GM21367 (cell line): ENCODE results near the gene KCNK15.
"Not testable (repeated sequence)": the region's sequence is repeated elsewhere in the genome, so short reads cannot be mapped to it uniquely, and the experiment has no call there.

Experiments
- ATAC-seq: cut with Tn5 transposase; IDR thresholded peaks from one replicate; pipeline ENCODE4 v1.9.1; 2021; ENCODE audit not compliant: unreplicated experiment

The KCNK15 gene

DNA sequence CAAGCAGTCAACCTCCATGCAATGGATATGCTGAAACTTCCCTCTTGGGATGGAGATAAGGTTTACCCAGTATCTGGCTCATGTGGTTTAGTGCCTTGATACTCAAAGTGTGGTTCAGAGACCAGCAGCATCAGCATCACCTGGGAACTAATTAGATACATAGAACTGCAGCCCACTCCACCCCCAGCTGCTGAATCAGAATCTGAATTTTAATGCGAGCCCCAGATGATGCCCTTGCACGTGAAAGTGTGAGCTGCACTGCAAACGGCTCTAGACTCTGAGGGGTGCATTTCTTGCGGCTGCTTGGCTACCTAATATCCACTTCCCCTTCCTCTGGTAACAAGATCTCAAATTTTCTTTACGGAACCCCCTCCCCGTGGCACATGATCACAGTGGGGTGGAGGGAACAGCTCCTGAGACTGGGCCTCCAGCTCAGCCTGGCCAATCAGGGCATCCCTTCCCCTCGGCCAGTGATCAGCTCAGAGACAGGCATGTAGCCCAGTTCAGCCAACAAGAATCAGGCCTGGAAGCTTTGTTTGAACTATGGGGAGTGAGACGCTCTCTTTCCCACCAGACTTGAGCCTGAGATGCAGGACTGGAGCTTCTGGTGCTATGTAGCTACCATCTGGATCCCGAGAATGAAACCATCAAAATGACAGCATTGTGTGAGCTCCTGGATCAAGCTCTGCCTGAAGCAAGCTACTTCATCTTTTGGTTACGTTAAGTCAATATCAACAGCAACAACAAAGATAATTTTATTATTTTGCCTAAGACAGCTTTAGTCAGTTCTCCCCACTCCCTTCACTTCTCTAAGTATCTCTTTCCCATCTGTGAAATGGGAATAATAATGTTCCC, 12.8 kb downstream of the KCNK15 start:
- ATAC-seq: no peak

- no peak for ATAC-seq
Measured at GRCh38 chr20:44759595-44759994, 13.9 kb downstream of the KCNK15 start.

DNA sequence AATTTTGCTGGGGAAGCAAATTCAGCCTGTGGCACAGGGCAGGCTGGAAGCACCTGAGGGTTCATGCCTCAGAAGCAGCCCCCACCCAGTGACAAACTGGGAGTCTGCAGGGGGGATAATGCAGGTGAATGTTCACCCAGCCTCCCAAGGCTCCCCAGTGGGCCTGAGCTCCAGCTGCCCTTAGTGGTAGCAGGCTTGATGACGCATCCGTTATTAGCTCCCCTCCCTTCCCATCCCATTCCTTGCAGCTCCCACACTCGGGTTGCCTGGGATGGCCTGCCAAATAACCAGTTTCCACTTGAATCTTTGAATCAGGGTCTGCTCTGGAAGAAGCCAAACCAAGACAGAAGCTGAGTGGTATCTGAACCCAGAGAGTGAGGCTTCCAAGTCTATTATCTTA, 15.8 kb downstream of the KCNK15 start:
- no peak for ATAC-seq

GRCh38 chr20:44762466-44763140, 16.9 kb downstream of the KCNK15 start:
- ATAC-seq: no peak

DNA sequence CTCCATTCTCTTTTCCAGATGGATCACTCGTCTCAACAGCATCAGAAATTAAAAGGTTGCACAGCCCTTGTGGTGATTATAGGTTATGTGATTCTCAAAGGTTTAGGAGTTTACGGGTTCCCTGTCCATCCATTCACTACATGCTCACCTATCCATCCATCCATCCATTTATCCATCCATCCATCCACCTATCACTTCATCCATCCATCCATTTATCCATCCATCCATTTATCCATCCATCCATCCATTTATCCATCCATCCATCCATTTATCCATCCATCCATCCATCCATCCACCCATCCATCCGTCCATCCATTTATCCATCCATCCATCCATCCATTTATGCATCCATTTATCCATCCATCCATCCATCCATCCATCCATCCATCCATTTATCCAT, 18.1 kb downstream of the KCNK15 start:
- ATAC-seq: not testable (repeated sequence)

- ATAC-seq: no peak
Measured at GRCh38 chr20:44765091-44765490, 19.4 kb downstream of the KCNK15 start.

DNA sequence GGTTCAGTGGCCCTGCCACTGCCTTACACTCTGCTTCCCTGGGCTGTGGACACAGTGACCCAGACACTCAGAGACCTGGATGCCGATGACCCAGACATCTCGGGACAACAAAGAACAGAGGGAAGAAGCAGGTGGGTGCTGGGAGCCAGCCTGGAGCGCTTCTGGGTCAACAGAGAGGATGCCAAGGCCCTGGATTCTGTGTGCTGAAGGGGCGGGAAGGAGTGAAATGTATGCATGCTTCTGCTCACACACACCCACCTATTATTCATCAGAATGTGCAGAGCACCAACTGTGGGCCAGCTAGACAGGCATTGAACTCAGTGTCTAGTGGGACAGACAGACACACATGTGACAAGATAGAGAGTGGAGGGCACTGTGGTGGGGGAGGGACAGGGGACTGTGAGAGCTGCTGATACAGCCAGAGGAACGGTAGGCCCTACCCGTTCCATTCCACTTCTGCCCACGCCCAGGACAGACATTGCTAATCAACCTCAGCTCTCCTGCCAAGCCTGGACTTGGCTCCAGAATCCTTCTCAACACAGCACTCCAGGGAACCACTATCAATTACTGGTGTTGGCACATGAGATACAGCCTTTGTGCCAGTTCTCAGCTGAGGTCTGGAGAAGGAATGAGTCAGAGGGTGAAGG, 20.2 kb downstream of the KCNK15 start:
- ATAC-seq: no peak

DNA sequence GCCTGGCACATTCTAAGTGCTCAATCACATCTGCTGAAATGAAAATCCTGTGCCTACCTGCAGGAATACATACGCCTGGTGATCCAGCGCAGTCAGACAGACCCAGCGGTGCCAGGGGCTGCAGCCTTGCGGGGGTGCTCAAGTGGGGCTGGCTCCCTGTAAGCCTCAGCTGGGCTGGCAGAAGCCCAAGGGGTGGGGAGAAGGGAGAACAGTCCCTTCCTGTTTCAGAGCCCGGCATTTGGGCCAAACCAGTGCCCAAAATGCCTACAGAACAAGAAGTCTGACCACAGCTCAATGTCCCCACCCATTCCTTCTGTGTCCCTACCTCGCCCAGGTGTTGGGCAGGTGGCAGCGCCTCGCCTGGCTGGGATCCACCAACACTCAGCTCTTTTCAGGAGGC, 22.6 kb downstream of the KCNK15 start:
- no peak for ATAC-seq

GRCh38 chr20:44768854-44769480, 23.3 kb downstream of the KCNK15 start:
- no peak for ATAC-seq

GRCh38 chr20:44769481-44769863, 23.8 kb downstream of the KCNK15 start:
- ATAC-seq: no peak

GRCh38 chr20:44770484-44771171, 25.0 kb downstream of the KCNK15 start:
- no peak for ATAC-seq

DNA sequence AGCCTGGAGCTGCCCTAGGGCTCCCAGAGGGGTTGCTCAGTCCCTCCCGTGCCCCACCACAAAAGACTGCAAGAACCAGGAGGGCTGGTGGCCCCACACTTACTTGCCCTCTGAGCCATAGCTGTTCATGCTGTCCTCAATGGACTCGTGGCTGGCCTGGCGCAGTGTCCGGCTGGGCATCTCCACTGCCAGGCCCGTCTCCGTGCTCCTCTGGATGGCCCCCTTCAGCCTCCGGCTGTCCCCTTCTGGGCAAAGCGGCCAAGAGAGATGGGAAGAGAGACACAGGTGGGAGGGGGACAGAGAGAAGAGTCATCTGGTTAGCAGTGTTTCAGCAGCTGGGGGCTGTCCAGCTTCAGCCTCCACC, 25.5 kb downstream of the KCNK15 start:
- no peak for ATAC-seq

DNA sequence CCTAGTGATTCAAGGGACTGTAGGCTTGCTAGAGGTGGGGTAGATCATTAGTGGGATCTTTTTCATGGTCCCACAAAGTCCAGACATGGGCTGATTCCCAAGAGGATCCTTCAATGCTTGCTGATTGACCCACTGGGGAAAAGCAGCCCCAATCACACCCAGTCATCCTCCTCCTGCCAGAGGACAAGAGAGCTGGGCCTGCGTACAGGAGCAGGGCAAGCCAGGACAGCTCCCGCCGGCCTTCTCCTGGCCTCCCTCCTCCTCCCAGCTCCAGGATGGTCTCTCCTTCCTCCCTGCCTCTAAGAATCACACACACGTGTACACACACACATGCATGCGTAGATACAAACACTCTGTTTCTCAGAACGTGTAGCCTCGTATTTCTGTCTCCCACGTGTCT, 27.0 kb downstream of the KCNK15 start:
- no peak for ATAC-seq

- no peak for ATAC-seq
Measured at GRCh38 chr20:44773070-44773829, 27.6 kb downstream of the KCNK15 start.

DNA sequence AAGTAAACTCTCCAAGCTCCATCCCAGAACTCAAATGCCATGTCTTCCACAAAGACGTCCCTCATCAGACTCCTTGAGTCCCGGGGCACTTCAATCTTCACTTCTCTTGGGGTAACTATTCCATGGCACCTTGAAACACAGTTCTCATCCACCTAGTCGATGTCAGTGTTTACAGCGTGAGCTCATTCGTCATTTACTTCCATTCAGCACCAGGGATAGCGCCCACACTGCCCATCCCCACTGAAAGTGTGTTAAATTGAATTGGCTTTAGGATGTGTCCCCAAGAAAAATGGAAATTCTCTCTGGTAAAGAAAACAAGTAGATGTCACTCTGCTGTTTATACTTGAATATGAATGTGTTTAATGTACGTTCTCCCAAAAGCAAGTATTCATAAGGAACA, 31.3 kb downstream of the KCNK15 start:
- ATAC-seq: no peak

DNA sequence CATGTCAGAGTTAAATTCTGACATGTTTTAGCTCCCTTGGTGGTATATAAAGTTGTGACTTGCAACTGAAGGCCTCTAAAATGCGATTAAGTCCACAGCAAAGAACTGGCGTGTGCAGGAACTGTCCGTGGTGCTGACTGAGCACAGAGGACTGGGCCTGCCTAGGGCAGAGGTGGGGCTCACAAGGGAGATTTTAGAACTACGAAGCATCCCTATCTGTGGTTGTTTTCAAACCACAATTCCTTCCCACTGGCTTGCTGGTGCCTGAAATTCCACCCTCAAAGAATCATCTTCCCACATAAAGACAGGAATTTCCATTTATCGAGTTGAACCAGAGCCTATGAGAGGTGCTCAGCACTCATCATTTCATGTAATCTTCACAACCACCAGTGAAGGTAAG, 34.6 kb downstream of the KCNK15 start:
- no peak for ATAC-seq

- ATAC-seq: no peak
Measured at GRCh38 chr20:44781118-44781517, 35.5 kb downstream of the KCNK15 start.

DNA sequence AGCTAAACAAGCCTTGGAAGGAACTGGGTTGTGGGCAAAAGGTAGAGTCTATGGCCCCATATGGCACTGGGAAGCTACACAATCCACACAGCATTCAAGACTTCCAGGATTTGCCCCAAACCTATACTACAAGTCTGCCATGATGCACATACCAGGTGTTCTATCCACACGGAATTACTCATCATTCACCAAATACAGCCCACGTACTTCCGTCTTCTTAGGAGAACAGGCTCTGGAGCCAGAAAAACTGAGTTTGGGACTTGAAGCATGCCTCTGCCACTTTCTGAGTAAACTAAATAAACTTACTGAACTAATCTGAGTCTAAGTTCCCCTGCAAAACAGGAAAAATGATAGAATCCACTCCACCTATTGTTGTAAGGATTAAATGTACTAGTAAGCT, 36.1 kb downstream of the KCNK15 start:
- ATAC-seq: no peak

DNA sequence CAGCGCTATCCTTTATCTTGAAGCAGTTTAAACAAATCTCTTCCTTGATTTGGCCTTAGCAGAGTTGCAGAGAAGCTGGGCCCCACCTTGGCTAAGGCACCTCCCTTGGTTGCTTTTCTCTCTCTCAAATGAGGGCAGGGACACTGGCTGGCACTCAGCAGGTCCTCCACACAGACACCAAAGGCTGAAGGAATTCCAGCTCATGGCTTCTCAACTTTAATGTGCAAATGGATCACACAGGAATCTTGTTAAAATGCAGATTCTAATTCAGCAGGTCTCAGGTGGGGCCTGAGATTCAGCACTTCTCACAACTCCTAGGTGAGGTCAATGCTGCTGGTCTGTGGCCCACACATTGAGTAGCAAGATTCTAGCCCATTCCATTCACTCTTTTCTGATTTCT, 39.0 kb downstream of the KCNK15 start:
- no peak for ATAC-seq

DNA sequence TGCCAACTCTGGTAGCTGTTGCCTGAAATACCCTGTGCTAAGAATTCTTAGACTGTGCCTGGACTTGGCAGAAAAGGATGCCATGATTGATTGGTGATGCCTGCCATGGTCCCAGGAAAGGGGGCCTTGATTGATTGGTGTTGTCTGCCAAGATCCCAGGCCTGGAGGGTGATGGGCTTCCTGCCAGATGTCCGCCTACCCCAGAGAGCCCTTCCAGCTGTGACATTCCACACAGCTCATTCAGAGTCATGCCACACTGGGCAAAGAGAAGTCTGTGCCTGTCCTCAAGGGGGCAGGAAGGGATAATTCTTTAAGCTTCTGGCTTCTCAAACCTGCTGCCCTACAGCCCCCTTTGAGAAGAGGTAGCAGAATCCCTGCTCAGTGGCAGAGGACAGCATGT, 40.1 kb downstream of the KCNK15 start:
- ATAC-seq: no peak
